CD14-positive monocyte (primary cell): ENCODE measurements around the gene FALEC. TPM values are rescaled to one million over a fixed set of nuclear protein-coding genes. Genes with fewer than 3 reads are reported as not detected.
A peak's percentile ranks its signal among the peaks of the same experiment; 100 is the strongest.

Experiments used
- DNase-seq, 3 donors: peaks; one replicate each; pipeline ENCODE4 v3.0.0-alpha.2; 2011 to 2022
- H2AFZ ChIP-seq: 2 replicates; pipeline ENCODE4 v1.6.0; 2012; ENCODE audit warnings: mild to moderate bottlenecking, low read depth, low read length, inconsistent platforms; ENCODE audit not compliant: insufficient read depth, poor library complexity, severe bottlenecking
- H3K27ac ChIP-seq, 2 donors: 1 replicate in 1 of 2; 2 replicates in 1 of 2; pipeline ENCODE4 v1.5.1; 2012 to 2013; ENCODE audit warnings: low read length in 2 of 2, control low read depth in 1 of 2, inconsistent platforms in 1 of 2, low read depth in 1 of 2, mild to moderate bottlenecking in 1 of 2
- H3K27me3 ChIP-seq, 2 donors: one replicate each; pipeline versions ENCODE4 v1.6.0 to v1.6.1; 2011 to 2013; ENCODE audit warnings: low read length in 2 of 2; ENCODE audit not compliant: control insufficient read depth in 2 of 2, insufficient read depth in 2 of 2
- H3K36me3 ChIP-seq, 2 donors: replicated peaks in 1 of 2; 1 replicate in 1 of 2; 2 replicates in 1 of 2; pipeline versions ENCODE4 v1.5.1 to v1.6.1; 2012 to 2013; ENCODE audit warnings: low read length in 2 of 2, control low read depth in 1 of 2, inconsistent platforms in 1 of 2, mild to moderate bottlenecking in 1 of 2; ENCODE audit not compliant: insufficient read depth in 2 of 2, control insufficient read depth in 1 of 2
- H3K4me1 ChIP-seq, 2 donors: 1 replicate in 1 of 2; 2 replicates in 1 of 2; pipeline versions ENCODE4 v1.5.1 to v1.6.1; 2012 to 2013; ENCODE audit warnings: low read length in 2 of 2, control low read depth in 1 of 2, inconsistent platforms in 1 of 2, mild to moderate bottlenecking in 1 of 2, moderate library complexity in 1 of 2; ENCODE audit not compliant: insufficient read depth in 2 of 2, control insufficient read depth in 1 of 2
- H3K4me2 ChIP-seq: replicated peaks from 2 replicates; pipeline ENCODE3; 2012; ENCODE audit warnings: low read length, moderate library complexity, mild to moderate bottlenecking; ENCODE audit not compliant: poor library complexity, severe bottlenecking; ENCODE audit errors: extremely low read depth
- H3K4me3 ChIP-seq, 3 experiments: fragments of 200-600 bp in 1 of 3; sonication (generic) in 1 of 3; replicated peaks in 1 of 3; 1 replicate in 2 of 3; 2 replicates in 1 of 3; pipeline ENCODE4 v1.5.1; 2011 to 2013; ENCODE audit warnings: low read length in 3 of 3, mild to moderate bottlenecking in 3 of 3, control low read depth in 2 of 3, low read depth in 2 of 3, inconsistent platforms in 1 of 3, moderate library complexity in 1 of 3
- H3K79me2 ChIP-seq: 2 replicates; pipeline ENCODE4 v1.6.0; 2012; ENCODE audit warnings: mild to moderate bottlenecking, control low read depth, inconsistent platforms, low read length, moderate library complexity; ENCODE audit not compliant: insufficient read depth
- H3K9ac ChIP-seq: 2 replicates; pipeline ENCODE4 v1.6.0; 2017; ENCODE audit warnings: low read length, mild to moderate bottlenecking; ENCODE audit not compliant: insufficient read depth, poor library complexity, severe bottlenecking
- H3K9me3 ChIP-seq, 2 donors: replicated peaks in 1 of 2; 1 replicate in 1 of 2; 2 replicates in 1 of 2; pipeline versions ENCODE4 v1.5.1 to v1.6.1; 2012 to 2013; ENCODE audit warnings: low read length in 2 of 2, control low read depth in 1 of 2; ENCODE audit not compliant: control insufficient read depth in 1 of 2, insufficient read depth in 1 of 2
- H4K20me1 ChIP-seq: 2 replicates; pipeline ENCODE4 v1.6.0; 2012; ENCODE audit warnings: mild to moderate bottlenecking, low read length, control low read depth, moderate library complexity; ENCODE audit not compliant: insufficient read depth
- H3K27ac Mint-ChIP-seq, 7 donors: one replicate each; pipeline ENCODE4 v1.8.0; 2020; ENCODE audit warnings: mild to moderate bottlenecking in 7 of 7, mixed read lengths in 7 of 7, moderate library complexity in 6 of 7, inconsistent platforms in 2 of 7
- H3K27me3 Mint-ChIP-seq, 3 donors: one replicate each; pipeline ENCODE4 v1.8.0; 2021 to 2022; ENCODE audit warnings: low read depth in 3 of 3, mild to moderate bottlenecking in 3 of 3, mixed read lengths in 3 of 3, moderate library complexity in 3 of 3, inconsistent platforms in 1 of 3
- H3K36me3 Mint-ChIP-seq, 2 donors: one replicate each; pipeline ENCODE4 v1.8.0; 2020; ENCODE audit warnings: mixed read lengths in 2 of 2, inconsistent platforms in 1 of 2, mild to moderate bottlenecking in 1 of 2
- H3K4me1 Mint-ChIP-seq: one replicate; pipeline ENCODE4 v1.8.0; 2020; ENCODE audit warnings: mild to moderate bottlenecking, mixed read lengths
- H3K4me3 Mint-ChIP-seq, 2 donors: one replicate each; pipeline ENCODE4 v1.8.0; 2020; ENCODE audit warnings: mild to moderate bottlenecking in 2 of 2, mixed read lengths in 2 of 2, moderate library complexity in 1 of 2
- H3K9me3 Mint-ChIP-seq, 7 donors: one replicate each; pipeline ENCODE4 v1.8.0; 2020 to 2022; ENCODE audit warnings: mixed read lengths in 7 of 7, mild to moderate bottlenecking in 6 of 7, moderate library complexity in 6 of 7, inconsistent platforms in 2 of 7
- whole genome bisulfite sequencing: methylation state at CpG from one replicate; pipeline ENCODE4 v1.1.5; 2013; ENCODE audit warnings: missing lambda C conversion rate; ENCODE audit not compliant: insufficient coverage; 5-methylcytosine and 5-hydroxymethylcytosine counted together
- intact Hi-C, 2 donors: fragments of 100-400 bp; cut with micrococcal nuclease; formaldehyde crosslinking; loops; one replicate each; pipeline versions ENCODE4 v1.15.0 to v1.15.1; 2023
- polyA plus RNA-seq, 3 donors: library from polyadenylated mRNA; depleted of rRNA in 1 of 3; unstranded in 2 of 3; stranded (reverse) in 1 of 3; fragments of 300-500 nt in 2 of 3; fragments of >200 nt in 1 of 3; fragmentation: Illumina TruSeq in 2 of 3; gene quantifications; 1 replicate in 2 of 3; 2 replicates in 1 of 3; pipeline ENCODE4 v1.2.3, GENCODE V29; 2012 to 2021
- TF ChIP-seq, protein P1 (sequence below): fragments of 200-600 bp; IDR thresholded peaks from one replicate; pipeline ENCODE4 v1.8.0; 2022; ENCODE audit warnings: antibody characterized with exemption, mild to moderate bottlenecking

FALEC gene
- polyA plus RNA-seq, 3 donors = not detected

DNA sequence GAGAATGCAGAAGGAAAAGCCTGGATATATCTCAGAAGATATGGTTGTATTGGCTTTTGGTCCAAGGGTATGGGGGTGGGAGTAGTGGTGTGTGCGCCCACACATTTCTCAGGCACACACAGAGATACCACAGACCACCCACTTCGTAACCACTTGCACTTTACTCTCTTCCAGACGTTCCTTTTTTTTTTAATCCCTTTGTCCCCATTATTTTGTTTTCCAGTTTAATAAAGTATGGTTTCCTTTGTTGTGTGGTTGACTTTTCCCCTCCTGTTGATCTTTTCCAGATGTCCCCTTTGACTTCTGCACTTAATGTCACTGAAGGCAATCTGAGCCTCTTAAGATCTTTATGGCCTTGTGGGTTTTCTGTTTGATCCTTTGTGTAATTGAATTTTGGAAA, 38.8 kb upstream of the FALEC start:
- Histone ChIP-seq H4K20me1 (no peaks in the 10 kb centered on the region), H3K4me1 (no peaks in the 10 kb centered on the region), H3K27me3 (peaks cover 0 to 2% of the 10 kb centered on the region in 2 donors), H2AFZ (no peak overlapping the region), H3K79me2 (no peaks in the 10 kb centered on the region), H3K36me3 (peaks cover 18 to 24% of the 10 kb centered on the region in 2 donors), H3K4me2 (no peak overlapping the region), H3K4me3 (no peak overlapping the region), H3K9me3 (no peaks in the 10 kb centered on the region), H3K9ac (no peak overlapping the region), H3K27ac (no peak overlapping the region)
- TF ChIP-seq, protein P1, sequence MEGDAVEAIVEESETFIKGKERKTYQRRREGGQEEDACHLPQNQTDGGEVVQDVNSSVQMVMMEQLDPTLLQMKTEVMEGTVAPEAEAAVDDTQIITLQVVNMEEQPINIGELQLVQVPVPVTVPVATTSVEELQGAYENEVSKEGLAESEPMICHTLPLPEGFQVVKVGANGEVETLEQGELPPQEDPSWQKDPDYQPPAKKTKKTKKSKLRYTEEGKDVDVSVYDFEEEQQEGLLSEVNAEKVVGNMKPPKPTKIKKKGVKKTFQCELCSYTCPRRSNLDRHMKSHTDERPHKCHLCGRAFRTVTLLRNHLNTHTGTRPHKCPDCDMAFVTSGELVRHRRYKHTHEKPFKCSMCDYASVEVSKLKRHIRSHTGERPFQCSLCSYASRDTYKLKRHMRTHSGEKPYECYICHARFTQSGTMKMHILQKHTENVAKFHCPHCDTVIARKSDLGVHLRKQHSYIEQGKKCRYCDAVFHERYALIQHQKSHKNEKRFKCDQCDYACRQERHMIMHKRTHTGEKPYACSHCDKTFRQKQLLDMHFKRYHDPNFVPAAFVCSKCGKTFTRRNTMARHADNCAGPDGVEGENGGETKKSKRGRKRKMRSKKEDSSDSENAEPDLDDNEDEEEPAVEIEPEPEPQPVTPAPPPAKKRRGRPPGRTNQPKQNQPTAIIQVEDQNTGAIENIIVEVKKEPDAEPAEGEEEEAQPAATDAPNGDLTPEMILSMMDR = no peak
- Mint-ChIP-seq H3K36me3 (peaks cover 16 to 19% of the 10 kb centered on the region in 2 donors), H3K27ac (peak overlapping the region in 1 of 7 donors; percentile 8), H3K9me3 (peaks cover 0 to 1% (median 0%) of the 10 kb centered on the region in 7 donors), H3K4me3 (no peak overlapping the region), H3K27me3 (peaks cover 0 to 4% (median 3%) of the 10 kb centered on the region in 3 donors), H3K4me1 (no peaks in the 10 kb centered on the region)
- DNase-seq = no peak
- intact Hi-C loops = no loop called here
- WGBS = no CpG with 5 or more reads among the region's 3 CpGs

DNA sequence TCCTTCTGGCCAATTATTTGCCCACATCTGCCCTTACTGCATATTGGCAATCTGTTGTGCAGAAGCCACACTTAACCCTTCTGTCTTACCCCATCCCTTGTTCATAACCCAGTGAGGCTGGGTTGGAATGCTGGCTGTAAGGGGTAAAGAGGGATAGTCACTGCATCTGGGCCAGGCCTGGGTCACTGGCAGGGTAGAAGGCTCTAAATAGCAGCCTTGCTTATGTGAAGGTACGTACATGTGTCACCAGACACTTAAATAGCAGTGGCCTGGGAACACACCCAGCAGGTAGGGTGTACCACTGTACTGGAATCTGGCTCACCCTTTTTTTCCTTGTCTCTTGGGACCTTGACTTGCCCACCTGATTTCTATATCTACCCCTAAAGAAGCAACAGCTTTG, 38.2 kb upstream of the FALEC start:
- no peaks in the 10 kb centered on the region for H3K4me1 Mint-ChIP-seq
- H3K36me3 Mint-ChIP-seq = peaks cover 10 to 13% of the 10 kb centered on the region in 2 donors
- TF ChIP-seq, protein P1 = no peak
- no peak overlapping the region for H3K4me3 ChIP-seq
- H3K27ac Mint-ChIP-seq = peak overlapping the region in 2 of 7 donors; percentile 47 to 50
- intact Hi-C loops = no loop called here
- DNase-seq = no peak
- H3K79me2 ChIP-seq = no peaks in the 10 kb centered on the region
- peaks cover 0 to 6% (median 0%) of the 10 kb centered on the region in 7 donors for H3K9me3 Mint-ChIP-seq
- peaks cover 0 to 2% of the 10 kb centered on the region in 2 donors for H3K27me3 ChIP-seq
- WGBS = 90% methylated on average over 1 of the region's 1 CpG
- H4K20me1 ChIP-seq = no peaks in the 10 kb centered on the region
- no peak overlapping the region for H3K9ac ChIP-seq
- no peak overlapping the region for H3K27ac ChIP-seq
- H3K9me3 ChIP-seq = no peaks in the 10 kb centered on the region
- H3K4me1 ChIP-seq = no peaks in the 10 kb centered on the region
- peaks cover 12 to 18% of the 10 kb centered on the region in 2 donors for H3K36me3 ChIP-seq
- H3K4me3 Mint-ChIP-seq = no peak overlapping the region
- no peak overlapping the region for H3K4me2 ChIP-seq
- H2AFZ ChIP-seq = no peak overlapping the region
- peaks cover 0 to 4% (median 3%) of the 10 kb centered on the region in 3 donors for H3K27me3 Mint-ChIP-seq
